ENCODE results near the gene CMTR1. TPM values are rescaled to one million over a fixed set of nuclear protein-coding genes. Genes with fewer than 3 reads are reported as not detected.

Gene CMTR1
- total and polyA plus RNA-seq, 10 of the 15 experiments (the other 5 are each of a cell fraction or from before 2014, with no cell fraction given): 2.7 to 67.0 (median 46.2) TPM

DNA sequence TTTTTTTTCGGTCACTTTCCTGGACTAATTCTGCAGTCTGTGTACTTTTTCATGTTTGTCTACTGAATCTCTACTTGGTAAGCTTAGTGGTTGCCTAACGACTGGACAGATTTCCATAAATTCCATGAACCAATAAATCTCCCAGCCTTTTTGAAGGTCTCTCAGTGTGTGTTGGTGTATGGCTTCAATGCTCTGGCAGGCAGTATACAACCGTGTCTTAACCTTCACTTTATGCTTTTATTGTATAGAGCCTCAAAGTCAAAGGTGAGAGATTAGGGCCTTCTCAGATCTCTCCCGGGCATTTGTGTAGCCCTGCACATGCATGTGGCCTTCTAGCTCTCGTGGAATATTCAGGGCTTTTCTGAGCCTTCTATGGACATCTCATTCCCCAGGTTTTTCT lies 14.3 kb upstream of the CMTR1 start:
- ATAC-seq (no peak), DNase-seq (ENCODE audit: low read depth, low spot score) (no peak), FAIRE-seq (no peak)
- H3K27ac ChIP-seq (ENCODE audit: control insufficient read depth, insufficient read depth): no peak overlapping the region
- no peak overlapping the region for H3K9ac ChIP-seq (ENCODE audit: control insufficient read depth, insufficient read depth, low read length)
- no peak overlapping the region for H3K4me3 ChIP-seq
- ChIA-PET POLR2A (interaction anchor here (0.6 to 1.5 kb wide), 2 partner anchors 14 to 1354 kb away, joined by 3 to 5 read pairs; partner anchors contain the start of gene CMTR1), CTCF (no interaction called here), RAD21 (ENCODE audit: unreplicated experiment) (no interaction called here), SMC1A (ENCODE audit: uncharacterized antibody, unreplicated experiment) (interaction anchor here (0.6 to 0.9 kb wide), 3 partner anchors 33 to 539 kb away, joined by 3 read pairs; no protein-coding TSS in a partner anchor)
- H3K4me2 ChIP-seq (ENCODE audit: control insufficient read depth, insufficient read depth): no peak overlapping the region
- in situ Hi-C loops (cut with MboI): no loop called here
- no peaks in the 10 kb centered on the region for H4K20me1 ChIP-seq (ENCODE audit: control insufficient read depth, insufficient read depth)
- no peaks in the 10 kb centered on the region for H3K79me2 ChIP-seq (ENCODE audit: control insufficient read depth, insufficient read depth, low read length)
- no peaks in the 10 kb centered on the region for H3K4me1 ChIP-seq (ENCODE audit: control insufficient read depth, insufficient read depth, low read length)
- H3K36me3 ChIP-seq (ENCODE audit: control insufficient read depth in 2 of 2, insufficient read depth in 2 of 2, low read length in 1 of 2): no peaks in the 10 kb centered on the region
- H3K27me3 ChIP-seq (replicated peaks in 1 of 2; ENCODE audit: control insufficient read depth in 2 of 2, insufficient read depth in 2 of 2, low read length in 1 of 2): no peaks in the 10 kb centered on the region
- H3K9me3 ChIP-seq (replicated peaks; ENCODE audit: control insufficient read depth, insufficient read depth, low read length): no peaks in the 10 kb centered on the region
- BruUV-seq (replicated peaks): no TSS peak
- no peak for TF ChIP-seq BRCA1 (IDR thresholded peaks at IDR 0.05; ENCODE audit: low read depth, low read length)
- TF ChIP-seq HDAC6 (IDR thresholded peaks at IDR 0.05; ENCODE audit: unreplicated experiment): no peak
- no peak for TF ChIP-seq NRF1 (conservative IDR thresholded peaks at IDR 0.05; ENCODE audit: low read depth, low read length)
- TF ChIP-seq, protein P1, sequence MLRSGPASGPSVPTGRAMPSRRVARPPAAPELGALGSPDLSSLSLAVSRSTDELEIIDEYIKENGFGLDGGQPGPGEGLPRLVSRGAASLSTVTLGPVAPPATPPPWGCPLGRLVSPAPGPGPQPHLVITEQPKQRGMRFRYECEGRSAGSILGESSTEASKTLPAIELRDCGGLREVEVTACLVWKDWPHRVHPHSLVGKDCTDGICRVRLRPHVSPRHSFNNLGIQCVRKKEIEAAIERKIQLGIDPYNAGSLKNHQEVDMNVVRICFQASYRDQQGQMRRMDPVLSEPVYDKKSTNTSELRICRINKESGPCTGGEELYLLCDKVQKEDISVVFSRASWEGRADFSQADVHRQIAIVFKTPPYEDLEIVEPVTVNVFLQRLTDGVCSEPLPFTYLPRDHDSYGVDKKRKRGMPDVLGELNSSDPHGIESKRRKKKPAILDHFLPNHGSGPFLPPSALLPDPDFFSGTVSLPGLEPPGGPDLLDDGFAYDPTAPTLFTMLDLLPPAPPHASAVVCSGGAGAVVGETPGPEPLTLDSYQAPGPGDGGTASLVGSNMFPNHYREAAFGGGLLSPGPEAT (IDR thresholded peaks at IDR 0.05; ENCODE audit: low read depth): no peak
- no peak for TF ChIP-seq ETV6 (conservative IDR thresholded peaks at IDR 0.05 in 1 of 2, IDR thresholded peaks at IDR 0.05 in 1 of 2; ENCODE audit: borderline replicate concordance in 1 of 2, low read depth in 1 of 2)
- no peak for TF ChIP-seq KLF5 (IDR thresholded peaks at IDR 0.05; ENCODE audit: partially characterized antibody)
- TF ChIP-seq RAD21 (IDR thresholded peaks at IDR 0.05; ENCODE audit: insufficient read depth, low read depth, low read length): no peak
- TF ChIP-seq EZH2 (IDR thresholded peaks at IDR 0.05; ENCODE audit: borderline replicate concordance, control insufficient read depth, low read depth, low read length): no peak
- no peak for TF ChIP-seq IKZF2 (IDR thresholded peaks at IDR 0.05)
- TF ChIP-seq, protein P2, sequence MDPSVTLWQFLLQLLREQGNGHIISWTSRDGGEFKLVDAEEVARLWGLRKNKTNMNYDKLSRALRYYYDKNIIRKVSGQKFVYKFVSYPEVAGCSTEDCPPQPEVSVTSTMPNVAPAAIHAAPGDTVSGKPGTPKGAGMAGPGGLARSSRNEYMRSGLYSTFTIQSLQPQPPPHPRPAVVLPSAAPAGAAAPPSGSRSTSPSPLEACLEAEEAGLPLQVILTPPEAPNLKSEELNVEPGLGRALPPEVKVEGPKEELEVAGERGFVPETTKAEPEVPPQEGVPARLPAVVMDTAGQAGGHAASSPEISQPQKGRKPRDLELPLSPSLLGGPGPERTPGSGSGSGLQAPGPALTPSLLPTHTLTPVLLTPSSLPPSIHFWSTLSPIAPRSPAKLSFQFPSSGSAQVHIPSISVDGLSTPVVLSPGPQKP (IDR thresholded peaks at IDR 0.05; ENCODE audit: low read depth, low read length): no peak
- TF ChIP-seq TARDBP (IDR thresholded peaks at IDR 0.05; ENCODE audit: borderline replicate concordance): no peak
- no peak for TF ChIP-seq JUND (IDR thresholded peaks at IDR 0.05; ENCODE audit: low read depth, low read length)
- intact Hi-C loops (cut with micrococcal nuclease; ENCODE audit: unreplicated experiment): no loop called here
- 44% methylated on average over 4 of the region's 5 CpGs for WGBS (ENCODE audit: insufficient coverage, insufficient replicate concordance, low lambda C conversion rate, missing lambda C conversion rate)
- no peak overlapping the region for H2AFZ ChIP-seq (ENCODE audit: control insufficient read depth, low read depth, low read length)

Data from GM12878 (cell line).